H1 (cell line): ENCODE data around the gene MMP24. TPM values are rescaled to one million over a fixed set of nuclear protein-coding genes. Genes with fewer than 3 reads are reported as not detected.

Experiments
- BACH1 ChIP-seq: IDR thresholded peaks from 2 replicates; pipeline ENCODE4 v1.6.1; 2012; ENCODE audit warnings: low read length, improper control_type of control experiment
- RXRA ChIP-seq: IDR thresholded peaks from 2 replicates; pipeline ENCODE4 v1.6.1; 2011; ENCODE audit warnings: low read depth, mild to moderate bottlenecking, low read length, moderate library complexity; ENCODE audit not compliant: insufficient read depth
- polyA plus RNA-seq, 7 experiments: library from polyadenylated mRNA; depleted of rRNA in 3 of 7; stranded (reverse) in 5 of 7; unstranded in 2 of 7; fragments of >200 nt in 5 of 7; fragments of 200-250 nt in 2 of 7; gene quantifications; 1 replicate in 5 of 7; 2 replicates in 1 of 7; 4 replicates in 1 of 7; pipeline versions ENCODE4 v1.2.1 to v1.2.3, GENCODE V29; 2011 to 2013; ENCODE audit warnings: missing spikeins in 2 of 7, mixed read lengths in 2 of 7
- total RNA-seq: library from RNA; stranded (reverse); fragmentation: NEBNext Ultra II Directional; extraction: Animal tissue kit (Norgen Biotek cat#: 25700); gene quantifications from 2 replicates; pipeline ENCODE4 v1.2.1, GENCODE V29; 2021

MMP24 gene
- total and polyA plus RNA-seq, 2 of the 8 experiments (the other 6 are each of a cell fraction or from before 2014, with no cell fraction given), result 18.8 to 21.4 TPM

DNA sequence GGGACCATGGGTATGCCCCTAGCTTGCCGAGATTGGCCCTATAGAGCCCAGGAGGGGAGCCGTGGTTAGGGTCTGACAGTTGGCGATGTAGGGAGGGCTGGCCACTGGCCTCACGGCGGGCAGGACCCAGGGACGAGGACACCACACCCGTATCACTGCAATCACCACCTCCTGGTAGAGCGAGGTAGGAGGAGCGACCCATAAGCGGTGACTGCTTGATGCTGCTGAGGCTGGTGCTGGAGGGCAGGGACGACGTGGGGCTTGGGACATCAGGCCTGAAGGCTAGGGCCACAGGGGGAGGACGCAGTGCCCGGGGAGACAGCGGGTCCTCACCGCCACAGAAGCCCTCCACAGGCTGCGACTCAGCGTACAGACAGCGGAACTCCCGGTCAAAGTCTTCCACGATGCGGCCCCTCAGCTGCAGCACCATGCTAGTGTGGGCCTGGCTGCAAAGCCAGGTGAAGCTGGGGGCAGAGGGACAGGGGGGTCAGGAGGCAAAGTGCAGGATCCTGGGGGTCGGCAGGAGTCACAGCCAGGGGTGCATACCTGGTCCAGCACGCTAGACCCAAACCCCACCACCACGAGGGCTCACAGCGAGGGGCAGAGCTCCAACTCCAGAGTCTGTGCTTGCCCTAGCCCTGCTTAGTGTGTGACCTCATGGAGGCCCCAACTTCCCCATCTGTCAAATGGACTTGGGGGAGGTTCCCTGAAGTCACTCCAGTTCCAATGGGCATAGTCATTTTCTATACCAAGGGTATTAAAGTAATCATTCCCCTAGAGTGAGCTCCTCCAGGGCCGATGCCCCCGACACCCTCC is 61.2 kb downstream of the MMP24 start (continued):
- TF ChIP-seq RXRA, result no peak
- no peak for TF ChIP-seq BACH1
